Measurements from ENCODE around the gene SERP1. TPM values are rescaled to one million over a fixed set of nuclear protein-coding genes. Genes with fewer than 3 reads are reported as not detected.

Gene SERP1
- total RNA-seq, 1 experiment from 2014 or later: 227 TPM

DNA sequence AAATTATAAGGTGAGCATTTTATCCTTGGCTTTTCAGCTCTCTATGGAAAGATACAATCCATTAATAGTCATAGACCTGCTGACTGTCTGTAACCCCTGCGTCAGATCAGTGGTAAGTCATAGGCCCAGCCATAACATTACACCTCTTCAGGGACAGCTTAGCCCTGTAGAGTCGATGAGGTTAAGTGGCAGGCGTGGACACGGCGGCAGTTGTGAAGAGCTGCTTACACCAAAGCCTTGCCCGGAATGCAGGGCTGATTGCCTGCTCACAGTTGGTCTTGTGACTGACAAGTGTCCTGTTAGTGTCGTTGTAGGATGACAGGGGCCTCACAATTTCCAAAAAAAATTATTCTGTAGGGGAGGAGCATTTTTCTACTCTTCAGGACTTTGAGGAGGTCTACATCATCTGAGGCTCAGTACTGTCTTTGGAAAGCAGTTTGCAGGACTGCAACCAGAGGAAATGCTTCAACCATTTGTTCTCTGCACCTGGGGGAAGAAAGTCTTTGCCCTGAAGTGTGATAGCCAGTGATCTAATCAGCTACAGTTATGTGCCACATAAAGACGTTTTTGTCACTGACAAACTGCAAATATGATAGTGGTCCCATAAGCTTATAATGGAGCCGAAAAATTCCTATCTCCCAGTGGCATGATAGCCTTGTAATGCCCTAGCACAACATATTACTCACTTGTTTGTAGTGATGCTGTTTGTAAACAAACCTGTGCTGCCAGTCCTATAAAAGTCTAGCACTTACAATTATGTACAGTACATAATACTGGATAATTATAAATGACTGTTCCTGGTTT is 41.9 kb upstream of the SERP1 start:
- ChIA-PET CTCF (interaction anchor here (0.6 to 2.0 kb wide), 5 partner anchors 9 to 643 kb away, joined by 3 to 5 read pairs (median 3); no protein-coding TSS in a partner anchor), POLR2A (interaction anchor here (0.7 to 1.5 kb wide), 5 partner anchors 8 to 277 kb away, joined by 3 to 13 read pairs (median 4); partner anchors contain the start of gene SELENOT)

DNA sequence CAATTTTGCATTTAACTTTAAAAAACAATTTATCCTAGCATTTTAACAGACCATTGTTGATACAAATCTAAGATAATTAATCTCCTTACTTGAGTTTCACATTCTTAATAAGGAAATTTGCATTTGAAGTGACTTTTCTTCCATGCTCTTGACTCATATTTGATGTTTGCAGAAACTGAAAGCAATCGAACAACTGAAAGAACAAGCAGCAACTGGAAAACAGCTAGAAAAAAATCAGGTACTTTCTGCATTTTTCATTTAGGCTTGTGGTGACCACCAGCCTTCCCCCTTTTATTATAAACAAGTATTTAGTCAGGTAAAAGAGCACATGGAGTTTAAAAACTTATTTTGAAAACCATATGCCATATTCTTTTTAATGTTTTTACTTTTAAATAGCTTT is 36.7 kb upstream of the SERP1 start:
- intact Hi-C loops (cut with micrococcal nuclease): no loop called here
- peaks cover 73% of the 10 kb centered on the region for H3K36me3 Mint-ChIP-seq (ENCODE audit: insufficient read depth, unreplicated experiment)

More for the DNA sequence above, 41.9 kb upstream of the SERP1 start:
- DNase-seq (ENCODE audit: unreplicated experiment): no peak
- no peak overlapping the region for H3K4me3 Mint-ChIP-seq (ENCODE audit: unreplicated experiment)
- peaks cover 11% of the 10 kb centered on the region for H3K4me1 Mint-ChIP-seq (ENCODE audit: insufficient read depth, unreplicated experiment)
- TF ChIP-seq, protein P1, sequence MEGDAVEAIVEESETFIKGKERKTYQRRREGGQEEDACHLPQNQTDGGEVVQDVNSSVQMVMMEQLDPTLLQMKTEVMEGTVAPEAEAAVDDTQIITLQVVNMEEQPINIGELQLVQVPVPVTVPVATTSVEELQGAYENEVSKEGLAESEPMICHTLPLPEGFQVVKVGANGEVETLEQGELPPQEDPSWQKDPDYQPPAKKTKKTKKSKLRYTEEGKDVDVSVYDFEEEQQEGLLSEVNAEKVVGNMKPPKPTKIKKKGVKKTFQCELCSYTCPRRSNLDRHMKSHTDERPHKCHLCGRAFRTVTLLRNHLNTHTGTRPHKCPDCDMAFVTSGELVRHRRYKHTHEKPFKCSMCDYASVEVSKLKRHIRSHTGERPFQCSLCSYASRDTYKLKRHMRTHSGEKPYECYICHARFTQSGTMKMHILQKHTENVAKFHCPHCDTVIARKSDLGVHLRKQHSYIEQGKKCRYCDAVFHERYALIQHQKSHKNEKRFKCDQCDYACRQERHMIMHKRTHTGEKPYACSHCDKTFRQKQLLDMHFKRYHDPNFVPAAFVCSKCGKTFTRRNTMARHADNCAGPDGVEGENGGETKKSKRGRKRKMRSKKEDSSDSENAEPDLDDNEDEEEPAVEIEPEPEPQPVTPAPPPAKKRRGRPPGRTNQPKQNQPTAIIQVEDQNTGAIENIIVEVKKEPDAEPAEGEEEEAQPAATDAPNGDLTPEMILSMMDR (IDR thresholded peaks at IDR 0.05; ENCODE audit: unreplicated experiment): no peak
- intact Hi-C loops (cut with micrococcal nuclease): no loop called here
- no peak overlapping the region for H3K27ac Mint-ChIP-seq (ENCODE audit: low read depth, unreplicated experiment)
- no peaks in the 10 kb centered on the region for H3K9me3 Mint-ChIP-seq (ENCODE audit: unreplicated experiment)
- no peaks in the 10 kb centered on the region for H3K27me3 Mint-ChIP-seq (ENCODE audit: insufficient read depth, unreplicated experiment)
- H3K36me3 Mint-ChIP-seq (ENCODE audit: insufficient read depth, unreplicated experiment): peaks cover 47% of the 10 kb centered on the region
- no TSS peak for BruUV-seq (replicated peaks)

DNA sequence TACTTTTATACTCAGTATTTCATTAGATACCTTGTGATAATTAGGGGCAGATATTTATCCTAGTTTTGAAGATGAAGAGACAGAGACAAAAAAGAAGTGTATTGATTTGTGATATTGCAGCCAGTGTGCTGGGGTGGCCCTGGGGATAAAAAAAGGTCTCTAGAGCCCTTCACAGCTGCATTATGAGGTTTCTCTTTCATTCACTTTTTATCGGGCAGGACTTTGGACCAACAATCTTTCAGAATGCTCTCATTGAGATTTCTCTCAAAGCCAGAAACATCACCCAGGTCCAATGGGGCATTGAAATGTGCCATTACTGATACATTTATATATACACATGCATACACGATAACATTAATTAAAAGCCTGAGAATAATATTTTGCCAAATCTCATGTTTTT is 36.3 kb upstream of the SERP1 start:
- POLR2A ChIA-PET: no interaction called here
- intact Hi-C loops (cut with micrococcal nuclease): no loop called here
- Mint-ChIP-seq H3K27me3 (ENCODE audit: insufficient read depth, unreplicated experiment) (no peaks in the 10 kb centered on the region), H3K4me1 (ENCODE audit: insufficient read depth, unreplicated experiment) (no peaks in the 10 kb centered on the region), H3K9me3 (ENCODE audit: unreplicated experiment) (no peaks in the 10 kb centered on the region), H3K4me3 (ENCODE audit: unreplicated experiment) (no peak overlapping the region), H3K36me3 (ENCODE audit: insufficient read depth, unreplicated experiment) (peaks cover 75% of the 10 kb centered on the region), H3K27ac (ENCODE audit: low read depth, unreplicated experiment) (no peak overlapping the region)
- CTCF ChIA-PET: no interaction called here
- TF ChIP-seq, protein P1 (IDR thresholded peaks at IDR 0.05; ENCODE audit: unreplicated experiment): no peak
- DNase-seq (ENCODE audit: unreplicated experiment): no peak
- no TSS peak for BruUV-seq (replicated peaks)

More for the DNA sequence above, 36.7 kb upstream of the SERP1 start:
- Mint-ChIP-seq H3K27ac (ENCODE audit: low read depth, unreplicated experiment) (no peak overlapping the region), H3K27me3 (ENCODE audit: insufficient read depth, unreplicated experiment) (no peaks in the 10 kb centered on the region), H3K4me1 (ENCODE audit: insufficient read depth, unreplicated experiment) (no peaks in the 10 kb centered on the region), H3K9me3 (ENCODE audit: unreplicated experiment) (no peaks in the 10 kb centered on the region), H3K4me3 (ENCODE audit: unreplicated experiment) (no peak overlapping the region)
- ChIA-PET CTCF (no interaction called here), POLR2A (interaction anchor here (1.0 kb wide), 1 partner anchor 12 kb away, joined by 3 read pairs; no protein-coding TSS in a partner anchor)
- TF ChIP-seq, protein P1 (IDR thresholded peaks at IDR 0.05; ENCODE audit: unreplicated experiment): no peak
- no TSS peak for BruUV-seq (replicated peaks)
- no peak for DNase-seq (ENCODE audit: unreplicated experiment)

DNA sequence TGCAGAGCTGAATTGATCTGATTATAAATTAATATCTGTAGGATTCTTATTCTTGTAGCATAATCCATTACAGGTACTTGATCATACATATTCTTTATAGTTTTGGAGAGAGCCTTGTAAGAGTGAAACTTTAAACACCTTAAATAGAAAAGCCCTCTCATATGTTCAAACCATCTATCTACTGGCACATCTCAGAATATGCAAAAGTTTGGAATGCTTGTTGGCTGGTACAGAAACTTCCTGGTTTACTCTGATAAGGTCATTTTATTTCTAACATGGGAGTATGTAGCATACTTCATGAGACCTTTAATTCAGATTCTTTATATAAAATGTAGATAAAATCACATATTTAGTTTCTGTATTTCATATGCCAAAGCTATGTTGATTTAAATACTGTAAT is 34.9 kb upstream of the SERP1 start:
- Mint-ChIP-seq H3K36me3 (ENCODE audit: insufficient read depth, unreplicated experiment) (peaks cover 82% of the 10 kb centered on the region), H3K9me3 (ENCODE audit: unreplicated experiment) (no peaks in the 10 kb centered on the region), H3K27ac (ENCODE audit: low read depth, unreplicated experiment) (no peak overlapping the region), H3K4me3 (ENCODE audit: unreplicated experiment) (no peak overlapping the region), H3K27me3 (ENCODE audit: insufficient read depth, unreplicated experiment) (no peaks in the 10 kb centered on the region), H3K4me1 (ENCODE audit: insufficient read depth, unreplicated experiment) (no peaks in the 10 kb centered on the region)
- intact Hi-C loops (cut with micrococcal nuclease): no loop called here
- ChIA-PET CTCF (interaction anchor here (0.5 to 0.8 kb wide), 2 partner anchors 9 to 182 kb away, joined by 3 read pairs; partner anchors contain the start of gene SIAH2), POLR2A (interaction anchor here (0.8 to 1.0 kb wide), 2 partner anchors 18 to 34 kb away, joined by 3 read pairs; no protein-coding TSS in a partner anchor)
- TF ChIP-seq, protein P1 (IDR thresholded peaks at IDR 0.05; ENCODE audit: unreplicated experiment): no peak
- DNase-seq (ENCODE audit: unreplicated experiment): no peak
- BruUV-seq (replicated peaks): no TSS peak
